MM.1S (cell line): ENCODE measurements around the gene FBXL17.

Source experiments
- CTCF ChIP-seq: fragments of 300-600 bp; sonication (generic); IDR thresholded peaks from 2 replicates; pipeline ENCODE4 v1.5.1; 2016; ENCODE audit warnings: antibody characterized with exemption, low read length, mixed read lengths
- EZH2 ChIP-seq: fragments of 300-600 bp; sonication (generic); optimal IDR thresholded peaks from 2 replicates; pipeline ENCODE3; 2017; ENCODE audit warnings: low read depth, mild to moderate bottlenecking, antibody characterized with exemption, low read length, mixed read lengths

- TF ChIP-seq EZH2 (no peak), CTCF (no peak)
Observed at GRCh38 chr5:107943923-107944322, 438.0 kb downstream of the FBXL17 start.
